Measurements from ENCODE around the gene PBOV1. TPM values are rescaled to one million over a fixed set of nuclear protein-coding genes. Genes with fewer than 3 reads are reported as not detected.

The PBOV1 gene
- total RNA-seq, 2 donors from 2014 or later, result not detected

DNA sequence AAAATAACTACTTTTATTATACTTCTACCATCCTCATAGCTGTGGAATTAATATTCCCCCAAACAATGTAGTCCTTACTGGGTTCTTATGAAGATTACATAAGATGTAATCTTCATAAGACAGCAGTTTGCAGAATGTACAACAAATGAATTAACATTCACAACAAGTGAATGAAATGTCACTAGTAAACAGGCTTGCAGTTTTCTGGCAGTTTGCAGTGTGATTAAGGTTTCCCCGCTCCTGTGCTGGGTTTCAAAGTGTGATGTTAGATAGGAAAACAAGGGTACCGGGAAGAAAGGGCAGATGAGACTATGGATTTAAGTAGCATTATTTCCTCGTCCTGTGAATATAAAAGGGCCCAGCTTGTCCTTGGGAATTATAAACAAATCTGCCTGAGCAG lies 34.1 kb downstream of the PBOV1 start:
- Mint-ChIP-seq H3K36me3 (peaks cover 4% of the 10 kb centered on the region), H3K4me3 (no peak overlapping the region), H3K9me3 (no peaks in the 10 kb centered on the region), H3K27me3 (peaks cover 23 to 31% of the 10 kb centered on the region in 2 donors), H3K4me1 (ENCODE audit: low read depth in 2 of 2) (no peaks in the 10 kb centered on the region), H3K27ac (no peak overlapping the region)
- ATAC-seq, result no peak
- no peak for DNase-seq (ENCODE audit: low spot score)

DNA sequence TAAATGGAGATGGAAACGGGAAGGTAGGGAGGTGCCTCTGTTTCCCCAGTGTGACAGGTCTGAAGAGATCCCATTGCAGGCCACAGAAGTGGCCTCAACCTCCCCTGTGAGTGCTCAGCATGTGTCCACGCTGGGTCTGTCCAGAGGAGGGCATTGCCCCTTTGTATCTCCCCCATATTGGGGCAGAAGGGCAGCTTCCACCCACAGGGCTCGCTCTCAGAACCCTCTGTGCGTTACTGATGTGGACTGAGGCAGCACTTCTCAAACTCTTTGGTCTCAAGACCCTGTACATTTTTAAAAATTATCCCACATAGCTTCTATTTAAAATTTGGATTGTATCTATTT lies 34.5 kb downstream of the PBOV1 start:
- H3K27me3 Mint-ChIP-seq, result peaks cover 20 to 36% of the 10 kb centered on the region in 2 donors
- no peaks in the 10 kb centered on the region for H3K9me3 Mint-ChIP-seq
- ATAC-seq, result no peak
- DNase-seq (ENCODE audit: low spot score), result no peak
- no peak overlapping the region for H3K4me3 Mint-ChIP-seq
- H3K27ac Mint-ChIP-seq, result no peak overlapping the region
- peaks cover 6% of the 10 kb centered on the region for H3K36me3 Mint-ChIP-seq
- no peaks in the 10 kb centered on the region for H3K4me1 Mint-ChIP-seq (ENCODE audit: low read depth in 2 of 2)

DNA sequence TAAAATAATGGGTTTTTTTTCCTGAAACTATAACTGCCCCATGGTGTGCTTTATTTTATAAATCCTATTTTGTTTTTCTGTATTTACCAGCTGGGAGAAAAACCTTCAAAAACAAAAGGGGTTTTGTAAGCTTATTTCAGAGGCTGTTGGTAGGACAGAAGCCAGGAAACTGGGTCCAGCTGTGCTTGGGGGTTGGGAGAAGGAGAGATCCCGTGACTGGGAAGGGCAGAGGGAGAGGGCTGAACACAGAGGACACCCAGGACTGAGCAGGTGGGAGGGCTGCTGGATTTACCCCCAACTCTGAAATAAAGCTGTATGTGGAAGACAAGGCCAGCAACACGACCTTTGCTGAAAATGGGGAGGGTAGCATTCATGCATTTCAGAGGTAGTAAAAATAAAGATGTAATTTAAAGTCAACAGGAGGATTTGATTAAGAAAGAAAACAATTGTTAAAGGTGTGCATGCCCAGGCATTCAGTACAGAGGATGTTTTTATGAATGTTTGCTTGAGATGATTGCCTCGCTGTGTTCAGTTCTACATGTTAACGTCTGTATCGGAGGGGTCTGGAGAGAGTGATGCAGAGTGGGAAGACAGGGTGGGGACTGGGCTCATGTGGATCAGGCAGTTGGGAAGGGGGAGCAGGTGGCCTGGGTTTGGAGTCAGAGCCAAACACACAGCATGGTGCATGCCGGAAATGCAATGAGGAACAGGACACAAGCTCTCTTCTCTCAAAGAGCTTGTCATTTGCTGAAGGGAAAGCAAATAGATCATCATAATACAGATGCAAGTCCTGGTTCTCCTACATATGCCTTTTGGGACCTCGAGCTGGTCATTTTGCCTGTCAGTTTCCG lies 35.1 kb downstream of the PBOV1 start:
- no peak overlapping the region for H3K4me3 Mint-ChIP-seq
- no peak for DNase-seq (ENCODE audit: low spot score)
- H3K27me3 Mint-ChIP-seq, result peaks cover 19 to 42% of the 10 kb centered on the region in 2 donors
- H3K4me1 Mint-ChIP-seq (ENCODE audit: low read depth in 2 of 2), result no peaks in the 10 kb centered on the region
- peaks cover 12% of the 10 kb centered on the region for H3K36me3 Mint-ChIP-seq
- H3K9me3 Mint-ChIP-seq, result peaks cover 4% of the 10 kb centered on the region
- H3K27ac Mint-ChIP-seq, result no peak overlapping the region
- no peak for ATAC-seq

DNA sequence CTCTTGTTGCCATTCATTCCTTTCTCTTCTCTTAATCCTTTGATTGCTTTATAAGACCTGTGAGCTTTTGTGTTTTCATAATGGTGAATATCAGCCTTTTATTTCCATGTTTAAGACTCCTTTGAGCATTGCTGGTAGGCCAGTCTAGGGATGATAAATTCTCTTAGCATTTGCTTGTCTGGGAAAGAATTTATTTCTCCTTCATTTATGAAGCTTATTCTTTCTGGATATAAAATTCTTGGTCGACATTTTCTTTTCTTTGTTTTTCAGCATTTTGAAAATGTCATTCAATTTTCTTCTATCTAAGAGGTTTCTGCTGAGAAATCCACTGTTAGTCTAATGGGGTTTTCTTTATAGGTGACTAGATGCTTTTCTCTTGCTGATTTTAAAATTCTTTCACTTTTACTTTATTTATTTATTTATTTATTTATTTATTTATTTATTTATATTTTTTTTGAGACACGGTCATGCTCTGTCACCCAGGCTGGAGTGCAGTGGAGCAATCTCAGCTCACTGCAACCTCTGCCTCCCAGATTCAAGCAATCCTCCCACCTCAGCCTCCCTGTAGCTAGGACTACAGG lies 41.5 kb downstream of the PBOV1 start:
- no peak for ATAC-seq
- peaks cover 30 to 58% of the 10 kb centered on the region in 2 donors for H3K27me3 Mint-ChIP-seq
- no peak overlapping the region for H3K27ac Mint-ChIP-seq
- DNase-seq (ENCODE audit: low spot score), result no peak
- no peaks in the 10 kb centered on the region for H3K4me1 Mint-ChIP-seq (ENCODE audit: low read depth in 2 of 2)
- H3K36me3 Mint-ChIP-seq, result peaks cover 33% of the 10 kb centered on the region
- no peak overlapping the region for H3K4me3 Mint-ChIP-seq
- peaks cover 10% of the 10 kb centered on the region for H3K9me3 Mint-ChIP-seq

DNA sequence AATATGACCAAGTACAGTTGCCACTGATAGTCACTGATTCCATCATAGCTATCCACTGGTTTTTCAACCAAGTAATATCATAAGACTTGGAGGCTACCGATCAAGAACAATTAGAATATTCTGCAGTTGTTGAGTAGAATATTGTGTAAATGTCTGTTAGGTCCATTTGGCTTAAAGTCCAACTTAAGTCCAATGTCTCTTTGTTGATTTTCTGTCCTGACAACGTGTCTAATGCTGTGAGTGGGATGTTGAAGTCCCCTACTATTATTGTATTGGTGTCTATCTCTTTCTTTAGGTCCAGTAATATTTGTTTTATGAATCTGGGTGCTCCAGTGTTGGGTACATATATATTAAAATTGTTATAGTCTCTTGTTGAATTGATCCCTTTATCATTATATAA lies 42.7 kb downstream of the PBOV1 start:
- H3K4me1 Mint-ChIP-seq (ENCODE audit: low read depth in 2 of 2), result no peaks in the 10 kb centered on the region
- H3K27ac Mint-ChIP-seq, result no peak overlapping the region
- DNase-seq (ENCODE audit: low spot score) (no peak), ATAC-seq (no peak)
- peaks cover 33% of the 10 kb centered on the region for H3K36me3 Mint-ChIP-seq
- peaks cover 10% of the 10 kb centered on the region for H3K9me3 Mint-ChIP-seq
- H3K27me3 Mint-ChIP-seq, result peaks cover 30 to 60% of the 10 kb centered on the region in 2 donors
- H3K4me3 Mint-ChIP-seq, result no peak overlapping the region

Other genes with a start within 250 kb of the PBOV1 start
- 1 to 10 TPM; 1.3 to 2.0 TPM for gene PERP, start 111.1 kb downstream of the PBOV1 start, total RNA-seq
- gene ARFGEF3, start 56.6 kb downstream of the PBOV1 start, total RNA-seq, result under 1 TPM; 0.25 to 0.45 TPM
- not detected for gene SMIM28, start 159.4 kb upstream of the PBOV1 start, total RNA-seq
- gene HEBP2, start 185.7 kb upstream of the PBOV1 start, total RNA-seq, result 10 to 100 TPM; 14.4 to 17.2 TPM